Measurements from ENCODE around the gene SH3PXD2A.

DNA sequence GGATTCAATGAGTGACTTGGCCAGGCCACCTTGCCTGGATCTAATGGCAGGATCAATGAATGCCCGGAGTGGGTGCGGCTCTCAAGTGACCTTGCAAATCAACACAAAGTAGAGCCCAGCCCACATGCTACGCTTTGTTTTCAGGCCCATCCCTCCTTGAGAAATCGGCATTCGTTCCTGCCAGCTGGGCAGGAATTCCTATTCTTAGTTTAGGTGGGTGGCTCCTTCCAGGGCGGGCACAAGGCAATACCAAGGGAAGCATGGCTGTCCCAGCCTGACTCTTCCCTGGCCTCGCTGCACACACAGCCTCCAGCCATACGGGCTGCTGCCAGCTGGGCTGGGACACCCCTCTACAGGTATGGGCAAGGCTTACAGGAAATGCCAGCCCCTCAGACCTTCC lies 119.3 kb downstream of the SH3PXD2A start:
- TF ChIP-seq, protein P1, sequence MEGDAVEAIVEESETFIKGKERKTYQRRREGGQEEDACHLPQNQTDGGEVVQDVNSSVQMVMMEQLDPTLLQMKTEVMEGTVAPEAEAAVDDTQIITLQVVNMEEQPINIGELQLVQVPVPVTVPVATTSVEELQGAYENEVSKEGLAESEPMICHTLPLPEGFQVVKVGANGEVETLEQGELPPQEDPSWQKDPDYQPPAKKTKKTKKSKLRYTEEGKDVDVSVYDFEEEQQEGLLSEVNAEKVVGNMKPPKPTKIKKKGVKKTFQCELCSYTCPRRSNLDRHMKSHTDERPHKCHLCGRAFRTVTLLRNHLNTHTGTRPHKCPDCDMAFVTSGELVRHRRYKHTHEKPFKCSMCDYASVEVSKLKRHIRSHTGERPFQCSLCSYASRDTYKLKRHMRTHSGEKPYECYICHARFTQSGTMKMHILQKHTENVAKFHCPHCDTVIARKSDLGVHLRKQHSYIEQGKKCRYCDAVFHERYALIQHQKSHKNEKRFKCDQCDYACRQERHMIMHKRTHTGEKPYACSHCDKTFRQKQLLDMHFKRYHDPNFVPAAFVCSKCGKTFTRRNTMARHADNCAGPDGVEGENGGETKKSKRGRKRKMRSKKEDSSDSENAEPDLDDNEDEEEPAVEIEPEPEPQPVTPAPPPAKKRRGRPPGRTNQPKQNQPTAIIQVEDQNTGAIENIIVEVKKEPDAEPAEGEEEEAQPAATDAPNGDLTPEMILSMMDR (IDR thresholded peaks at IDR 0.05), result no peak
- TF ChIP-seq EZH2 (IDR thresholded peaks at IDR 0.05; ENCODE audit: borderline replicate concordance, insufficient read depth, low read depth, low read length, poor library complexity, severe bottlenecking), result no peak
